Measurements from ENCODE around the gene DNAJC4.

DNAJC4 gene

GRCh38 chr11:64261556-64262080, 31.3 kb downstream of the DNAJC4 start:
- DNase-seq: no peak

- DNase-seq: no peak
Observed at GRCh38 chr11:64262271-64263002, 32.1 kb downstream of the DNAJC4 start.

- DNase-seq: no peak
Observed at GRCh38 chr11:64263021-64263946, 32.9 kb downstream of the DNAJC4 start.

GRCh38 chr11:64263947-64264317, 33.6 kb downstream of the DNAJC4 start:
- no peak for DNase-seq

- DNase-seq: no peak
Observed at GRCh38 chr11:64264371-64264852, 34.1 kb downstream of the DNAJC4 start.

GRCh38 chr11:64265176-64266160, 35.1 kb downstream of the DNAJC4 start:
- no peak for DNase-seq

- no peak for DNase-seq
Observed at GRCh38 chr11:64266339-64266738, 36.0 kb downstream of the DNAJC4 start.

GRCh38 chr11:64267207-64267945, 37.0 kb downstream of the DNAJC4 start:
- no peak for DNase-seq

- peak; percentile 31 for DNase-seq
Observed at GRCh38 chr11:64268025-64268892, 37.9 kb downstream of the DNAJC4 start.

GRCh38 chr11:64268893-64269539, 38.7 kb downstream of the DNAJC4 start:
- DNase-seq: peak; percentile 24

- peak; percentile 100 for DNase-seq
Observed at GRCh38 chr11:64269540-64270220, 39.3 kb downstream of the DNAJC4 start.

GRCh38 chr11:64275031-64275800, 44.9 kb downstream of the DNAJC4 start:
- no peak for DNase-seq

GRCh38 chr11:64275841-64276240, 45.5 kb downstream of the DNAJC4 start:
- DNase-seq: no peak

GRCh38 chr11:64276653-64277431, 46.5 kb downstream of the DNAJC4 start:
- no peak for DNase-seq

- DNase-seq: no peak
Observed at GRCh38 chr11:64278576-64279190, 48.3 kb downstream of the DNAJC4 start.

GRCh38 chr11:64281957-64282770, 51.8 kb downstream of the DNAJC4 start:
- DNase-seq: no peak
